NCI-H82 treated with DMSO at 0.1 percent for 48 hours (cell line): ENCODE measurements around the gene ARL10.

Experiments
- DNase-seq: peaks from one replicate; lab custom pipeline; 2025; ENCODE audit not compliant: unreplicated experiment; lab: John Stamatoyannopoulos, UW

ARL10 gene

DNA sequence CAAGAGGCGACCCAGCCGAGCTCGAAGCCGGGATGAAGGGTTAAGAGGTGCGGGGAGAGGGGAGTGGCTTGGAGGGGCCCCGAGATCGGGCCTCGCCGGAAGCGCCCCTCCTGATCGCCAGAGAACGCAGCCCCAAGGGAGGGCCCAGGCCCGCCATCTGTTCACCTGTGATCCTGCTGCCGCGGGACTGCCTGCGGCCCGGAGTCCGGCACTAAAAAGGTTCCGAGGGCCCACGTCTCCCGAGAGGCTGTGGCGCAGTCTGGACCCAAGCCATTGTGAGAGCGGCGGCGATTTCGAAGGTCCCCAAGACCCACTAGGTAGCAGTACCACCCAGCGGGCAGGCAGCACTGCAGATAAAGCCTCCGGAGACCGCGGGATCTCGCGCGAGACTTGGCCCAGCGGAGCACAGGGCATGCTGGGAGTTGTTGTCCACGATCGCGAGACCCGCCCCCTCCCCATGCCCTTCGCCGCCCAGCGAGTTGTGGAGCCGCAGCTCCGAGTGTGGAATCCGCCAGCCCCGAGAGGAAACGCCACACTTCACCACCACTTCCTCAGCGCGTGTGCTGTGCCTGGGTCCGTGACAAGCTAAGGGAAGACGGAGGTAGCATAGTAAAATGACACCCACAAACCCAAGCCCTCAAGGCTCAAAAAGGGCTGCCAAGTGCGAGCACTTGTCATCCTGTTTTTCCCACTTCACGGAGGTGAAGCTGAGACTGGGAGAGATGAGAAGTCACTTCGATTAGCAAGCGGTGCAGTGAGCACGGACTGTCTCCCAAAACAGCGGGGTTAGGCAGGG is 3.7 kb upstream of the ARL10 start, which contains the start of gene KIAA1191:
KIAA1191 (minus strand) TSS at position 328 of the 796 bp plus-strand sequence. CDS start 2,256 bp downstream, outside the sequence.
- peak; percentile 68 for DNase-seq

DNA sequence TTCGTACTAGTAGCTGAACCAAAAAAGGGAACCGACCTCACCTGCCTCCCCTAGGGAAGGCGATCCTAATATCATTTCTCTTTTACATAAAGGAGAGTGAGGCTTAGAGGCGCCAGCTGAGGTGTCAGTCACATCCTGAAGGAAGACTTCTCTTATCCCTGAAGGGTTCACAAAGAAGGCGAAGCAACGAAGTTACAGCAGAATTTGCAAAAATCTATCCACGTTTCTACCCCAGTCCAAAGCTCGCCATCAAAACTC is 3.1 kb upstream of the ARL10 start:
- no peak for DNase-seq

GRCh38 chr5:176364765-176365350 is 429 bp upstream of the ARL10 start:
- no peak for DNase-seq

DNA sequence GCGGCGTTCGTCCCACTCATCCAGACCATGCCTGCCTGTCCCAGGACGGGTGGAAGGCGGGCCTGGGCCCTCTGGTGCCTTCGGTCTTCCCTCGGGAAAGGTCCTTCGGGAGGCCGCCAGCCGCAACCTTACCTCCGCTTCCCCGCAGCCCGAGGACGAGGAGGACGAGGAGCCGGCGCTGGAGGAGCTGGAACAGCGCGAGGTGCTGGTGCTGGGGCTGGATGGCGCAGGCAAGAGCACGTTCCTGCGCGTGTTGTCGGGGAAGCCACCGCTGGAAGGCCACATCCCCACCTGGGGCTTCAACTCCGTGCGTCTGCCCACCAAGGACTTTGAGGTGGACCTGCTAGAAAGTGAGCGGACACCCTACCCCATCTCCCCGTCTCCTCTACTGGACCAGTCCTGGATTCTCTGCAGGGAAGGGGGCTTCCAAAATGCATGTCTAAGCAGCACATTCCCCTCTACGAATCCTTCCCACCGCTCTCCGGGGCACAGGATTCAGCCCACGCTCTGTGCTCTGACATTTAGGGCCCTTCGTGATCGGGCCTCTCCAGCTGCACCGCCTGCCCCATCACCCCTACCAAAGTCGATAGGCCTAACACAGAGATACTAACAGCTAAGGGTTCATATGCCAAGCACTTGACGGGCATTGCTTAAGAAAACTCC is 1.1 kb downstream of the ARL10 start:
- no peak for DNase-seq

- no peak for DNase-seq
Observed at GRCh38 chr5:176368726-176369125, 3.4 kb downstream of the ARL10 start.

- DNase-seq: no peak
Observed at GRCh38 chr5:176369934-176370711, 4.8 kb downstream of the ARL10 start.

DNA sequence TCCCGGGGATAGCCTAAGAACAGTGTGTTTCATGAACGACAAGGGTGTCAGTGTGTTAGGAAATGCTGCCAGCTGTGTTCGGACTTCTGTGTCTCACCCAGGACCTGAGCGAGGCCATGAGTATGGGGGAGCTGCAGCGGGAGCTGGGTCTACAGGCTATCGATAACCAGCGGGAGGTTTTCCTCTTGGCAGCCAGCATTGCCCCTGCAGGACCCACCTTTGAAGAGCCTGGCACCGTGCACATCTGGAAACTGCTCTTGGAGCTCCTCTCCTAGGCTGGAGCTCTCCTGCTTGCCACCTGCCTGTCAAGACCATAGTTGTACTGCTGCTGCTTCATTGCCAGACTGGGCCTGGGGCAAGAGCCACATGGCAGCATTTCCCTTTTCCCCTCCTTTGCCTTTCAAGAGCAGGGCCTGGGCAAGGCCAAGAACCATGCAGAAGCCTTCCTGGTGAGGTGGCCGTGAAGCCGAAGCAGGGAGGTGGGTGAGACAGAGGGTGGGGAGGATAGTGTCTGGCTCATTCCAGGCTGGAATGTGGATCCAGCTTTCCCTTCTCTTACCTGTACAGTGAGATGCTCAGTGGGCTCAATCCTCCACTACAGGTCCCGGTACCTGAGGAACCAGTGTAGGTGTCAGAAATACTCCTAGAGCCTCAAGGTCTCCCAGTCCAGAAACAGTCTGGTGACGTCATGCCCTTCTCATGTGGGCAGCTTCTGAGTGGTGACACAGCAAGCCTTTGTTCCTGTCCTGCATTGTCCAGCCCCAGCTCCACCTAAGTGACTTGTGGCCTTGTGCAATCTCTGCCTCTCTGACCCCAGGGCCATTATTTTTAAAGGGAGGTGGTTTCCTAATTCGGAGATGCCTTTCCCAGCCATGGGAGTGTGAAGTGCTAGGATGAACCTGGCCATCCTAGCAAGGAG is 6.6 kb downstream of the ARL10 start:
- no peak for DNase-seq

GRCh38 chr5:176373100-176373818 is 8.0 kb downstream of the ARL10 start:
- no peak for DNase-seq

DNA sequence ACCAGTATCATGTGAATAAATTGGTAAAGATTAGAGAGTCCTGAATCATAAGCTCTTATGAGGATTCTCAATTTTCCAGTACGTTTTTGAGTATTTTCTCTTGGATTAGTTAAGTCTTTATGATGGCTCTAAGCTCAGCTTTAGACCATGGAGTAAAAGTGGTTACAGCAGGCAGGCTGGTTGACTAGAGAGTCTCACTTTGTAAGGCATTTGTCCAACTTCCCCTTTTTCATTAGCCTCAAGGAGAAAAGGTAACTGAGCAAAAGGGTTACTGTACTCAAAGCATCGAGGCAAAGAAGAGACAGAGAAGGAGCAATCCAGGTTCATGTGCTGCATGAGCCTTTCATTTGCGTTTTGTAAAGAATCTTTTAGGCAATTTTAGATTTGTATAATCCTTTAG is 14.6 kb downstream of the ARL10 start:
- DNase-seq: no peak

GRCh38 chr5:176381423-176381822 is 16.1 kb downstream of the ARL10 start:
- DNase-seq: no peak

DNA sequence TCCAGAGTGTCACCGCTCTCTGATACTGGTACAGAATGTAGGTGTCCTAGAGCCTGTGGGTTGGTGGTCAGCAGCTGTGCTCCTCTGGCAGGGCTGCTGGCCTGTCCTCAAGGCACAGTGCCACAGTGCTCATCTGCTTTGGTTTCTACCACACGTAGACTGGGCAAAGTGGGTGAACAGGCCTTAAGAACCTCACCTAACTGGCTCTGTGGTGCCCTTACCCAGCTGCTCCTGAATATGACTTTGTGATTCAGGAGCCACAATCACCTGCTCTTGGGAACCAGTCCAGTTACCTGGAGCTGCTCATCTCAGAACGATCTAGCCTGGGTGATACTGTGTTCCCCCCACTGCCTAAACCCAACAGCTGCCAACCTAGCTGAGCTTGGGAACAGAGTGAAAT is 16.7 kb downstream of the ARL10 start:
- DNase-seq: no peak

DNA sequence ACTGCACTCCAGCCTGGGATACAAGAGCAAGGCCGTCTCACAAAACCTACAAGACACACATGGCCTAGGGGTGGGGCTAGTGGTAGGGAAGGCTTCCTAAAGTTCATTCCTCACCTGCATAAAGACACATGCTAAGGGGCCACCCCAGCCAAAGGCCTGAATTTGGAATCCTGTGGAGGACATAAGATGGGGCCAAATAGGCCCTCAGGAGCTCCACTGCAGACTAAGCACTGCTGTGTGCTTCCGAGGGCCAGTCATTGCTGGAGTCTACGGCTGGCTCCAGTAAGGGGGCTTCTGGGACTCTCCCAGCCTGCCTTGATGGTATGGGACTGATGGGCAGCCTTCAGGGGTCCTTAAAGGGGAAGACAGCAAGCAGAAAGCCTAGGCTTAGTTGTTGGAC is 17.4 kb downstream of the ARL10 start:
- no peak for DNase-seq

GRCh38 chr5:176383248-176383905 is 18.1 kb downstream of the ARL10 start:
- no peak for DNase-seq

DNA sequence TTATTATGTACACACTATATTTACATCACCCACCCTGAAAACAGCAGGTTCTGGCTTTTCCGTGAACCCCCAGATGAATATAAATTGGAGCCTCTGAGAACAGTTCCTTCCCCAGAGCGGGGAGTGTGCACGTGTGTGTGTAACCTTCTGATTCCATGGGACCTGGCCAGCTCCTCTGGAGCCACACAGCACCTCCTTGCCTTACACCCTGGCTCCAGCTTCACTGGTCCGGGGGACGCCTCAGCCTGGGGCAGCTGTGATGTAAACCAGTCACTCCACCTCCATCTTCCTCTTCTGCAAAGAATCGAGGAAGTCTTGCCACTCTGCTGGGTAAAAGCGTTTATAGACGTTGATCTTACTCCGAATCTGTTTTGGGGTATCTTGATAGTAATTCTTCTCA is 18.7 kb downstream of the ARL10 start:
- no peak for DNase-seq

GRCh38 chr5:176384366-176384930 is 19.2 kb downstream of the ARL10 start:
- no peak for DNase-seq

- DNase-seq: no peak
Observed at GRCh38 chr5:176384991-176385390, 19.7 kb downstream of the ARL10 start.

GRCh38 chr5:176386491-176386890 is 21.2 kb downstream of the ARL10 start:
- no peak for DNase-seq

DNA sequence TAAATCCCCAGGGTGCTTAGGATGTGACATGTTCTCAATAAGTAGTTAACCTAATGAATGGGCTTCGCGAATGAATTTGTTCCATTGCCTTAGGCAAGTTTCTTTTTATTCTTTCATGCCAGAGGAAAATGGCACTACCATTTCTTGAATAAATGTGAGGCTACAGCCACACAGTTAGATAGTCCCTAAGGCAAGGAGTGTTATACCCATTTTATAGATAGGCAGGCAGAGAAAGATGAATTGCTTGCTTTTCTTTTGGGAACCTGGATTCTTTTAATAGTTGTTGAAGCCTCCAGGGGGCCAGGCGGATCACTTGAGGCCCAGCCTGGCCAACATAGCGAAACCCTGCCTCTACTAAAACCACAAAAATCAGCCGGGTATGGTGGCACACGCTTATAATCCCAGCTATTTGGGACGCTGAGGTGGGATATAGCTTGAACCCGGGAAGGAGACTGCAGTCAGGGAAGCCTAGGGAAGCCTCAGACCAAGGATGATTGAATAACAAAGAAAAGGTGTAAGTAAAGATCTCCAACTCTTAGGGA is 22.2 kb downstream of the ARL10 start:
- no peak for DNase-seq

- DNase-seq: no peak
Observed at GRCh38 chr5:176388003-176388443, 22.7 kb downstream of the ARL10 start.
